Psoas muscle (tissue), 8 donors: Measurements from ENCODE around the gene ADGRG4. TPM values are rescaled to one million over a fixed set of nuclear protein-coding genes. Genes with fewer than 3 reads are reported as not detected.
A peak's percentile ranks its signal among the peaks of the same experiment; 100 is the strongest.
"Not testable (repeated sequence)": the region's sequence is repeated elsewhere in the genome, so short reads cannot be mapped to it uniquely, and the experiment has no call there.

Experiments used
- ATAC-seq, 4 donors: fragments of 200-7000 bp; cut with Tn5 transposase; one replicate each; pipeline ENCODE4 v1.9.1; 2020; ENCODE audit warnings: moderate library complexity in 3 of 4, mild to moderate bottlenecking in 2 of 4
- DNase-seq, 2 donors: peaks; one replicate each; pipeline ENCODE4 v3.0.0-alpha.2; 2020
- H3K27ac ChIP-seq: fragments of 200-600 bp; one replicate; pipeline ENCODE4 v1.8.0; 2022
- H3K27me3 ChIP-seq, 3 donors: fragments of 200-600 bp in 1 of 3; one replicate each; pipeline versions ENCODE4 v1.6.1 to v1.8.0; 2013 to 2022; ENCODE audit warnings: low read length in 2 of 3, mild to moderate bottlenecking in 2 of 3, moderate library complexity in 1 of 3; ENCODE audit not compliant: insufficient read depth in 3 of 3
- H3K36me3 ChIP-seq, 2 donors: fragments of 200-600 bp in 1 of 2; one replicate each; pipeline versions ENCODE4 v1.6.1 to v1.8.0; 2013 to 2022; ENCODE audit warnings: low read depth in 1 of 2, mild to moderate bottlenecking in 1 of 2, moderate library complexity in 1 of 2; ENCODE audit not compliant: insufficient read depth in 1 of 2
- H3K4me1 ChIP-seq: fragments of 200-600 bp; one replicate; pipeline ENCODE4 v1.8.0; 2022
- H3K4me3 ChIP-seq: fragments of 200-600 bp; one replicate; pipeline ENCODE4 v1.8.0; 2022; ENCODE audit warnings: mild to moderate bottlenecking
- H3K9me3 ChIP-seq: fragments of 200-600 bp; one replicate; pipeline ENCODE4 v1.8.0; 2022
- CTCF ChIP-seq: fragments of 200-600 bp; IDR thresholded peaks from one replicate; pipeline ENCODE4 v1.8.0; 2022; ENCODE audit warnings: antibody characterized with exemption
- WGBS, 3 donors: extraction: QIAGEN DNeasy Blood & Tissue Kit; methylation state at CpG; one replicate each; pipeline versions ENCODE4 v1.1.6 to v1.1.7; 2013; 5-methylcytosine and 5-hydroxymethylcytosine counted together
- intact Hi-C, 2 donors: fragments of 100-400 bp; cut with DNase I; formaldehyde crosslinking; loops; one replicate each; pipeline versions ENCODE4 v1.11.0 to v1.14.2; 2022
- polyA plus RNA-seq, 3 donors: library from polyadenylated mRNA; stranded (reverse); fragments of 200-250 nt; gene quantifications; one replicate each; pipeline ENCODE4 v1.2.3, GENCODE V29; 2013
- total RNA-seq, 4 donors: library from RNA; stranded (reverse); fragmentation: NEBNext Ultra II Directional in 2 of 4; extraction: Animal tissue kit (Norgen Biotek cat#: 25700) in 2 of 4; gene quantifications; one replicate each; pipeline versions ENCODE4 v1.2.1 to v1.2.4, GENCODE V29; 2021 to 2023
- donor health status: healthy with polysubstance abuse.
- donor health status: DM: no; HTN: no; CAD: no; lungs with moderate emphysema.
- donor health status: Bipolar disorder and iron deficiency.
- donor health status: healthy.
- donor health status: DM: yes; HTN: yes; CAD: no.
- donor health status: DM: no; HTN: no; CAD: no.
- donor health status: DM: no; HTN: no; CAD: no.
- donor health status: DM: yes; HTN: yes; CAD: no.

Gene ADGRG4
- total and polyA plus RNA-seq, 7 donors = 0.05 to 0.12 (median 0.06) TPM; not detected in 4

- no peak for DNase-seq
- WGBS, 3 donors = 15 to 29% (median 26%) methylated on average over 1 of the region's 1 CpG
- Histone ChIP-seq H3K4me1 (no peaks in the 10 kb centered on the region), H3K4me3 (no peak overlapping the region), H3K27ac (no peak overlapping the region), H3K9me3 (no peaks in the 10 kb centered on the region), H3K36me3 (no peaks in the 10 kb centered on the region), H3K27me3 (no peaks in the 10 kb centered on the region)
- no peak for ATAC-seq
- intact Hi-C loops = loop anchor here in 1 of 2 donors (10.0 kb wide), 1 partner anchor 302 kb away; no protein-coding TSS in a partner anchor
- no peak for TF ChIP-seq CTCF
Observed at GRCh38 chrX:136272325-136272724, 28.4 kb upstream of the ADGRG4 start.

- Histone ChIP-seq H3K27me3 (no peaks in the 10 kb centered on the region), H3K36me3 (no peaks in the 10 kb centered on the region), H3K9me3 (no peaks in the 10 kb centered on the region), H3K4me3 (peak overlapping the region; percentile 17), H3K27ac (peak overlapping the region; percentile 27), H3K4me1 (no peaks in the 10 kb centered on the region)
- 76 to 92% (median 85%) methylated on average over 1 of the region's 1 CpG for WGBS, 3 donors
- DNase-seq (no peak), ATAC-seq (peak in 1 of 4 donors; percentile 8)
- no peak for TF ChIP-seq CTCF
- intact Hi-C loops = loop anchor here in 1 of 2 donors (10.0 kb wide), 1 partner anchor 301 kb away; no protein-coding TSS in a partner anchor
Observed at GRCh38 chrX:136273986-136274385, 26.8 kb upstream of the ADGRG4 start.

GRCh38 chrX:136275553-136275952 lies 25.2 kb upstream of the ADGRG4 start:
- no peak for TF ChIP-seq CTCF
- H3K36me3 ChIP-seq = no peaks in the 10 kb centered on the region
- DNase-seq (no peak), ATAC-seq (no peak)
- peaks cover 0 to 7% (median 0%) of the 10 kb centered on the region in 3 donors for H3K27me3 ChIP-seq
- H3K4me1 ChIP-seq = no peaks in the 10 kb centered on the region
- intact Hi-C loops = loop anchor here in 1 of 2 donors (10.0 kb wide), 1 partner anchor 299 kb away; no protein-coding TSS in a partner anchor
- 49 to 72% (median 63%) methylated on average over 4 of the region's 4 CpGs for WGBS, 3 donors
- H3K9me3 ChIP-seq = no peaks in the 10 kb centered on the region
- H3K4me3 ChIP-seq = no peak overlapping the region
- no peak overlapping the region for H3K27ac ChIP-seq

GRCh38 chrX:136286375-136286774 lies 14.4 kb upstream of the ADGRG4 start:
- H3K27me3 ChIP-seq, H3K27ac ChIP-seq, intact Hi-C loops, H3K4me1 ChIP-seq, H3K4me3 ChIP-seq, ATAC-seq, H3K9me3 ChIP-seq, H3K36me3 ChIP-seq, DNase-seq: not testable (repeated sequence)
- WGBS, 3 donors = 73 to 85% (median 82%) methylated on average over 5 of the region's 5 CpGs

- Histone ChIP-seq H3K9me3 (no peaks in the 10 kb centered on the region), H3K4me1 (no peaks in the 10 kb centered on the region), H3K36me3 (no peaks in the 10 kb centered on the region), H3K27ac (no peak overlapping the region), H3K27me3 (peaks cover 0 to 6% (median 0%) of the 10 kb centered on the region in 3 donors), H3K4me3 (no peak overlapping the region)
- DNase-seq (no peak), ATAC-seq (no peak)
- intact Hi-C loops = no loop called here
- TF ChIP-seq CTCF = no peak
- 82 to 88% (median 87%) methylated on average over 2 of the region's 2 CpGs for WGBS, 3 donors
Observed at GRCh38 chrX:136291824-136292223, 8.9 kb upstream of the ADGRG4 start.
